ENCODE measurements around the gene IL13. TPM values are rescaled to one million over a fixed set of nuclear protein-coding genes. Genes with fewer than 3 reads are reported as not detected.
A peak's percentile ranks its signal among the peaks of the same experiment; 100 is the strongest.

IL13 gene
- total RNA-seq, 1 donor from 2014 or later, result not detected

DNA sequence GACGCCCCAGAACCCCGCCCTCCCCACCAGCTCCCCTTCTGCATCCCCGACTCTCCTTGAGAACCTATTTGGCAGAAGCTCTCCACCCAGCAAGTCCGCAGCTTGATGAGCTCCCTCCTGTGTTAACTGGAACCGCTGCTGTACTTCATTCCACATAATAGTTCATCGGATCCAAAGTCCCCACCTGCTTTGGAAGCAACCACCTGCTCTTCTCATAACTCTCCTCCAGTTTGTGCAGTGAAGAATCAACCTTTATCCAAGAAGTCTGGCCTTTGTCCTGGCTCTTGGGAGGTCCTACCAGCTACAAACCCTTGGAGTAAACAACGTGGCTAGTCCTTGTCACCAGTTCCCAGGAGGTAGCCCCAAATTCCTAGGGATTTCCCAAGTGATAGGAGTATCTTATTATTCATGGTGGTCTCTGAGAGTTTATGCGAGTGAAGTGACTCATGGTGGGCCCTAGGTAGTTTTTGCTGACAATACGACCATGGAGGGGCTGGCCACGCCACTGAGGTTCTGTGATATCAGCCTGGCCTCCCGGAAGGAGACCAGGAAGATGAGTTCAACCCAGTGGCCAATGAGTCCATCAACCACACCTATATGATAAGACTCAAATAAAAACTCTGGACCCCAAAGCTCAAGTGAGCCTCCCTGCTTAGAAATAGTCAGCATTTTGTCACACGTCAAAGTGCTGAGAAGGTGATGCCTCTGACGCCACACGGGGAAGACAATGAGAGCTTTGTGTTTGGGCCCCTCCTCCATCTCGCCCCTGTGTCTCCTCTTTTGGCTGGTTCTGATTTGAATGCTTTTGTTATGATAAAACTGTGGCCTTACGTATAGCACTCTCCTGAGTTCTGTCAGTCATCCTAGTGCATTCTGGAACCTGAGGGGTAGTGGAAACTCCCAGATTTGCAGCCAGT, 12.3 kb downstream of the IL13 start:
- DNase-seq (ENCODE audit: low spot score), result no peak

DNA sequence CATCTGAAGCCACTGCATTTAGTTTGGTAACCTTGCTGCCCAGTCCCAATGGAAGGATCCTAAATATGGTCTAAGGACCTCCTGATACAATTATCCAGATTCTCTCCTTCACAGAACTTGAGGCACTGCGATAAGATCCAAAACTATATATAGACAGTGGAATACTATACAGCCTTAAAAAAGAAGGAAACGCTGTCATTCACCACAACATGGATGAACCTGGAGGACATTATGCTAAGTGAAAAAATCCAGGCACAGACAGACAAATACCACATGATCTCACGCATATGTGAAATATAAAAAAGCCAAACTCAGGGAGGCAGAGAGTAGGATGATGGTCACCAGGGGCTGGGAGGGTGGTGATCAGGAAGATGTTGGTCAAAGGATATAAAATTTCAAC, 13.0 kb downstream of the IL13 start:
- DNase-seq (ENCODE audit: low spot score), result no peak

DNA sequence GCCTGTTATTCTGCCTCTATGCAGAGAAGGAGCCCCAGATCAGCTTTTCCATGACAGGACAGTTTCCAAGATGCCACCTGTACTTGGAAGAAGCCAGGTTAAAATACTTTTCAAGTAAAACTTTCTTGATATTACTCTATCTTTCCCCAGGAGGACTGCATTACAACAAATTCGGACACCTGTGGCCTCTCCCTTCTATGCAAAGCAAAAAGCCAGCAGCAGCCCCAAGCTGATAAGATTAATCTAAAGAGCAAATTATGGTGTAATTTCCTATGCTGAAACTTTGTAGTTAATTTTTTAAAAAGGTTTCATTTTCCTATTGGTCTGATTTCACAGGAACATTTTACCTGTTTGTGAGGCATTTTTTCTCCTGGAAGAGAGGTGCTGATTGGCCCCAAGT, 15.5 kb downstream of the IL13 start:
- DNase-seq (ENCODE audit: low spot score), result no peak

DNA sequence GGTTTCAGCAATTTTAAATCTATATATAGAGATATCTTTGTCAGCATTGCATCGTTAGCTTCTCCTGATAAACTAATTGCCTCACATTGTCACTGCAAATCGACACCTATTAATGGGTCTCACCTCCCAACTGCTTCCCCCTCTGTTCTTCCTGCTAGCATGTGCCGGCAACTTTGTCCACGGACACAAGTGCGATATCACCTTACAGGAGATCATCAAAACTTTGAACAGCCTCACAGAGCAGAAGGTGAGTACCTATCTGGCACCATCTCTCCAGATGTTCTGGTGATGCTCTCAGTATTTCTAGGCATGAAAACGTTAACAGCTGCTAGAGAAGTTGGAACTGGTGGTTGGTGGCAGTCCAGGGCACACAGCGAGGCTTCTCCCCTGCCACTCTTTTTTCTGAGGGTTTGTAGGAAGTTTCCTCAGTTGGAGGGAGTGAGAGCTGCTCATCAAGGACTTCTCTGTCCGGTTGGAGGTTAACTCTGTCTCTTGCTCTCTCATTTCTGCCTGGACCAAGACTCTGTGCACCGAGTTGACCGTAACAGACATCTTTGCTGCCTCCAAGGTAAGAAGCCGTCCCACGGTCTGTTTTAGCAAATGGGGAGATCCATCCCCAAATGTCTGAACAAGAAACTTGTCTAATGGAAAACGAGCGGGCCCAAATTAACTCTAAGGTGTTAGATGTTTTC, 16.1 kb downstream of the IL13 start, which contains the start of gene IL4:
Gene IL4 (plus strand): TSS at position 51 of the 692 bp plus-strand sequence. CDS start 62 bp downstream, at position 113.
- DNase-seq (ENCODE audit: low spot score), result no peak

DNA sequence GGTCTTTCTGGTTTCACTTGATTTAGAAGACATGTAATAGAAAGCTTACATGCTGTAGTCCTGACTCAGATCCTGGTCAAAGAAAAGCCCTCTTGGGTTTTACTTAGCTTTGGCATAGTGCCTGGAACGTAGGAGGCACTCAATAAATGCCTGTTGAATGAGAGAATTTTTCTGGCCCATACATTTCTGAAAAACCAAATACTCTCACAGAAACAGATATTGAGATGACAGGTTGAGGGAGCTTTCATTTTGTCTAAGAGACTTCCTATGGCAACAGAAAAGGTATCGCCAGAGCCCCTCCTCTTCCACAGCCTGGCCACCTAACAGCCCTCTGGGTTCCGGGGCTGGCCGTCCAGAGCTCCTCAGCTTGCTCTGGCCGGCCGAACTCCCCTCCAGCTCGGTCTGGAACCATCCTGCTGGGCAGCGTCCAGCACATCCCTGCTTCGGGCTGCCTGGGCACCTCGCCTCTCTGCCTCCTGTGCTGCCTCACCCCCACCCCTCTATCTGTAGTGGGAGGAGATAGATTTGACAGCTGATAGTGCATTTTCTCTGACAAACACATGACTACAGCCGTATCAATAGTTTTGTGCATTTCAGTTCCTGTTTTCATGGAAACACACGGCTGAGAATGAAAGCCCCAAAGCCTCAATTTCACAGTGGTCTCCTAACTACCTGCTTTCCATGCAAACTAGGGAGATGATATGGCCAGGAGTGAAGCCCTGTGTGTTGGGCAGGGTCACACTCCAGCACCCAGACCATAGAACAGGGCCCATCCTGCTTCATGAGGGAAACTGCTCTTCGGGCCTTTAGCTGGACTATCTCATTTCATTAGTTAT, 16.9 kb downstream of the IL13 start:
- no peak for DNase-seq (ENCODE audit: low spot score)

DNA sequence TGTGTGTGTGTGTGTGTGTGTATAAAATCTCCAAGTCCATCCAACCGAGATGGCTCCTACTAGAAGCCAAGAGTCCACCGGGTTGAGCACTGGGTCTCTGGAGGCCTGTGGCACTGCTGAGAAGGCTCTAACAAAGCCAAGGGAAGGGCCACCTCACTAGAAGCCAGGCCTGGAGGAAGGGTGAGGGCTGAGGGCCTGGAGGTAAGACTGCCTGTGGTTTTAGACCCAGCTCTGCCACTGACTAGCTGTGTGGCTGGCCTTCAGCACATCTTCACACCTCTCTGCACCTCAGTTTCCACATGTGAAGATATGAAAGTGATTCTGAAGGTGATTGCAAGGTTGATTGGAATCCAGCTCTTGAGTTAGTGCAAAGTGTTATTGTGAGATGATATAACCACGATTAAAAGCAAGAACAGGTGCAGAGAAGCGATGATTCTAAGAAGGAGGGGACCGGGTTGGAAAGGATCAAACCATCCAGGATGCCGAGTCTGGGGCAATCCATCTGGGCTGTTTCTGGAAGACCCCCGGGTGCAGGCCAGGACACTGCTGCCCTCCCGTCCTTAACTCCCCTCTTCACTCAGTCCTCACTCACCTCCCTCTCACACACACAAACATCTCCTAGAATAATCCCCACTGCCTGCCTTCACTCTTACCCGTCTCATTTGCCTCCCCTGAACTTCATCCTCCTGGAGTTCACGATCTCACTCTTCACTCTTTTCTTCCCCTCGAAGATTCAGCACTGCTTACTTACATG, 18.1 kb downstream of the IL13 start:
- no peak for DNase-seq (ENCODE audit: low spot score)

DNA sequence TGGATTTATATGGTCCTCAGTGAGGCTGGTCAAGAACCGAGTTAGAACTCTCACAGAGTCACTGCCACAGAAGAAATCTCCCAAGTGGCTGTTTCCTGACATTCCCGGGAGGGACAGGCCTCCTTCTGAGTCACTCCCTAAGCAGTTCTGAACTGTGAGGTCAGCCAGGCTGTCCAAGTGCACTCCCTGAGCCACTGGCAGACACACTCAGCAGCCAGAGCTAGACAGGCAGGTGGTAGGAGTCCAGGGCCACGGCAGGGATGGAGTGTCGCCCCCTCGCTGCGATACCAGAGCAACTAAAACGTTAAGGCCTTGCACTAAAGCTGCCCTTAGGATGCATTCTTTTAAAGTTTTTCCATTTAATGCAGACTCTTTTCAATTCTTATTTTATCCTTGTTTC, 19.2 kb downstream of the IL13 start:
- DNase-seq (ENCODE audit: low spot score), result peak; percentile 75

DNA sequence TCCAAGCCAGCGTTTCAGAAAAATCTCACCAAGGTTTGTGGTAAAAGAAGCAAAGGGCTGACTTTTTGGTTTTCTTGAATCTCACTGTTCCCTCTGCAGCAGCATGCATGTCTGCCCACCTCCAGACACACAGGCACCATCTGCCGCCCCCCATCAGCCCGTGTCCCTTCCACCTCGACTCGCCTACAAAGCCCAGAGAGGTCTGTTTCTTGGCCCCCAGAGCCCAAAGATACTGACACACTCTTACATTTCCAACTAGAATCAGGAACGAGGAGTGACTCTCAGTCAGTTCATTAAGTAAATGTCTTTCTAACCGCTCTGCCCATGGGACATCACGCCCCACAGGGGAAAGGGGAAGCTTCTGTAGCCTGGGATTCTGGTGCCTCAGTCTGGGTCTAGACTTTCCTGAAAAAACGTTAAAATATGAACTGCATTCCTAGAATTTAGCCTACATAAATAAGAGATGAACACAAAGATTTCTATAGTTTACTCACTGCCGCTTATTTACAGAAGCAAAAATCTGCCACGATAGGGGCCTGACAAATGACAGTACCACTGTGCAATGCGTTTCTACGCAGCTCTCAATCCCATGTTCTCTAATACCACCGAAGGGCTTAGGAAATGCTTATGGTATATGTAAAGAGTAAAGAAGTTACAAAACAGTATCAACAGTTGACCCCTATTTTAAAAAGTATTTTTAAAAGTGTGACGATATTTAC, 19.9 kb downstream of the IL13 start:
- DNase-seq (ENCODE audit: low spot score), result no peak

DNA sequence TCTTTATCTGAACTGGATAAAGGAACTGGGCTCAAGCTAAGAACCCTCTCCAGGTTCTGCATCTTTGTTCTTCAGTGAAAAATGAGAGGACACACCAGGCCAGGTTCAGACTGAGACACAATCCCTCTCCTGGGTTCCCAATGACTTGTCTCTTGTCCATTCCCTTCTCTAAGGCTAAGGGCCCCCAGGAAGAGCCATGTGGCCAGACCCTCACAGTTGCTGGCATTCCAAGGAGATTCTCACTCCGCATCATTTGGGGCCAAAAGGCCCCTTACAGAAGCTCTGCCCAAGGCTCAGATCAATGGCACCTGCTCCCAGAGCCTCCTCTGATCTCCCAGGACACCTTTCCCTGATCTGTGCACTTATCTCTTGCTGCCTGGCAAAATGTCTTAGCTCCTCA, 20.8 kb downstream of the IL13 start:
- DNase-seq (ENCODE audit: low spot score), result no peak

DNA sequence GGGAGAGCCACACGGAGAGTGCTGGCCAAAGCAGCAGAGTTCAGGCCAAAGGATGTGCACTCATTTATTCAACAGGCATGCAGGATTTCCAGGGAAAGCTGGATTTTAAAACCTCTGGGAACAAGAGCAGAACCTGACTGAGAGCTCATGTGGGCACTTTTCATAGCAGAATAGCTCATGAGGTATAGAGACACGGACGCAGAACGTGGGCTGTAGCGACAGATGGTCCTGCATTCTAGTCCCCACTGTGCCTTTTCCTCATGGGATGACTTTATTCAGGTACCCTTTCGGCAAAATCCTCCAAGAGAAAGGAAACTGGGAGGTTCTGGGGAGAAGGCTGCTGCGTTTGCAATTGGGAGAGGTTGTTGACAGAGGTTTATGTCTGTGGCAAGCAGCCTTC, 21.2 kb downstream of the IL13 start:
- no peak for DNase-seq (ENCODE audit: low spot score)

DNA sequence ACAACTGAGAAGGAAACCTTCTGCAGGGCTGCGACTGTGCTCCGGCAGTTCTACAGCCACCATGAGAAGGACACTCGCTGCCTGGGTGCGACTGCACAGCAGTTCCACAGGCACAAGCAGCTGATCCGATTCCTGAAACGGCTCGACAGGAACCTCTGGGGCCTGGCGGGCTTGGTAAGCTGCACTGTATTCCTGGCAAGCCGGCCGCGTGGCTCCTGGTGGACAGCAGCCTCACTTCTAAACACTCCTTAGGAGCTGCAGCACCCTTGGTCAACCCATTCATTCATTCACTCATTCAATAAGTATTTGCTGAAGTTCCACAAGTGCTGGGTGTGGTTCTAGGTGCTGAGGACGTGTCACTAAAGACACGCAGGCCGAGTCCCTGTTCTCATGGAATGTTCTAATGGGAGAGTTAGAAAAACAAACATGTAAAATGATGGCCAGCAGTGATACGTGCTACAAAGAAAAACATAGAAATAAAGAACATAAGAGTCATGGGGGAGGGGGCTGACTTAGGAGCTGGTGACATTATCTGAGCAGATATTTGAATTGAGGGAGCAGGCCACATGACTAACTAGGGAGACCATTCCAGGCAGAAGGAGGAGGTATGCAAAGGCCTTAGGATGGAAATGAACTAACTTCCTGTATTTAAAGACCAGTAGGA, 21.9 kb downstream of the IL13 start:
- no peak for DNase-seq (ENCODE audit: low spot score)

DNA sequence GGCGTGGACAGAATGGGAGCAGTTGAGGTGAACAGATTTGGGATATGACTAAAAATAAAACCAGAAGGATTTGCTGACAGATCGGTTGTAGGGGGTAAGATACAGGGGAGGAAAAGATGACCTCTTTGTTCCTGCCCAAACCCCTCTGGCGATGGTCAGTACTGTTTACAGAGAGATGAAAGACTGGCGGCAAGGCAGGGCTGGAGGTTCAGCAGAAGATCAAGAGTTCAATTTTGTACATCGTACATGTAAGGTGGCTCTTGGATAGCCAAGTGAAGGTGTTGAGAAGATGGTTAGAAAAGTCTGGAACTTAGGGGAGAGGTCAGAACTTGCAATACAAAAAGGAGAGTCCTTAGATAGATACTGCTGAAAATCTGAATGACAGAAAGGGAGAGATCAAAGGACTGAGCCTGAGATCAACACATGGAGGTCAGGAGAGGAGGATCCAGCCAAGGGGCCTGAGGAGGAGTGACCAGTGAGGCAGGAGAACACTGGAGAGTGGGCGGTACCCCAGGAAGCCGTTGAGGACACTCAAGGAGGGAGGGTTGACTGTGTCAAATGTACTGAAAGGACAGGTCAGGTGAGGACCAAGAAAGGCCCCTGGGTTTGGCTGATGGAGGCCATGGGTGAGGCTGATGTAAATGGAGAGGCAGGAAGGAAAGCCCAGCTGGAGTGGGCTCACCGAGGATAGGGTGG, 23.0 kb downstream of the IL13 start:
- no peak for DNase-seq (ENCODE audit: low spot score)

DNA sequence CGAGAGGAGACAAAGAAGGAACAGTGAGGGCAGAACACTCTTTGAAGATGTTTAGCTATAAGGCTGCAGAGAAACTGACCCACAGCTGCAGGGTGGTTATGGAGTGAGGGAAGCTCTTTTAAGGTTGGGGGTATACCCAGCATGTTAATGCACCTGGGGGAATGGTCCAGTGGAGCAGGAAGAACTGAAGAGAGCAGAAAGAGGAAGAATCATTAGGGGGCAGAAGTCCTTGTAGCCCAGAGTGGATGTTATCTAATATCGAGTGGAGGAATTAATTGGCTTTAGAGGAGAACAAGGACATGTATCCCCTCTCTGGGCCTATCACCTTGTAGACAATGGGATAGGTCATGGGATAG, 23.5 kb downstream of the IL13 start:
- DNase-seq (ENCODE audit: low spot score), result no peak

DNA sequence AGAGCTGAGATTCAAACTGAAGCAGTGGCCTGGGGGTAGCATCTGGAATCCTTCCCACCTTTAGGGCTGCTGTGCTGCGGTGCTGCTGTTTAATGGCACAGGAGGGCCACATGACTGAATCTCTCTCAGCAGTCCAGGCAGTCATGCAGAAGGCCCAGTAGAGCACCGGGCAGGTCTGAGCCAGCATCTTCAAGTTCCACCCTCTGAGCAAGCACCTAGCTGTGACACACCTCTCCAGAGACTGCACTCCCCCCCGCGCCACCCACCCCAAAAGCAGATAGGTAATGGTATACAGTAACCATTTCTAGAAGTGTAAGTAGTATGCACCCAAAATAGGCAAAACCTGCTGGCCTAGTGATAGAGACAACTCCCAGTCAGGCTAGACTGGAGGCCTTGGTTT, 24.0 kb downstream of the IL13 start:
- DNase-seq (ENCODE audit: low spot score), result no peak

DNA sequence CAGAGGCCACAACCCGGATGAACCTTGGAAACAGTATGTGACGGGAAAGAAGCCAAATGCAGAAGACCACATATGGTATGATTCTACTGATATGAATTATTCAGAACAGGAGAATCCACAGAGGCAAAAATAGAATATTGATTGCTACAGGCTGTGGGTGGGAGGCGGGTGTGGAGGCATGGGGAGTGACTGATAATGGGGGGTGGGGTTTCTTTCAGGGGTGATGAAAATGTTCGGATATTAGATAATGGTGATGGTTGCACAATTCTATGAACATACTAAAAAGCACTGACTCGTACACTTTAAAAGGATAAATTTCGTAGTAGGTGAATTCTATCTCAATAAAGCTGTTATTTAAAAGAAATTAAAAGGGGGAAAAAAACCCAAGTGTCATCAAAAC, 26.5 kb downstream of the IL13 start:
- no peak for DNase-seq (ENCODE audit: low spot score)

DNA sequence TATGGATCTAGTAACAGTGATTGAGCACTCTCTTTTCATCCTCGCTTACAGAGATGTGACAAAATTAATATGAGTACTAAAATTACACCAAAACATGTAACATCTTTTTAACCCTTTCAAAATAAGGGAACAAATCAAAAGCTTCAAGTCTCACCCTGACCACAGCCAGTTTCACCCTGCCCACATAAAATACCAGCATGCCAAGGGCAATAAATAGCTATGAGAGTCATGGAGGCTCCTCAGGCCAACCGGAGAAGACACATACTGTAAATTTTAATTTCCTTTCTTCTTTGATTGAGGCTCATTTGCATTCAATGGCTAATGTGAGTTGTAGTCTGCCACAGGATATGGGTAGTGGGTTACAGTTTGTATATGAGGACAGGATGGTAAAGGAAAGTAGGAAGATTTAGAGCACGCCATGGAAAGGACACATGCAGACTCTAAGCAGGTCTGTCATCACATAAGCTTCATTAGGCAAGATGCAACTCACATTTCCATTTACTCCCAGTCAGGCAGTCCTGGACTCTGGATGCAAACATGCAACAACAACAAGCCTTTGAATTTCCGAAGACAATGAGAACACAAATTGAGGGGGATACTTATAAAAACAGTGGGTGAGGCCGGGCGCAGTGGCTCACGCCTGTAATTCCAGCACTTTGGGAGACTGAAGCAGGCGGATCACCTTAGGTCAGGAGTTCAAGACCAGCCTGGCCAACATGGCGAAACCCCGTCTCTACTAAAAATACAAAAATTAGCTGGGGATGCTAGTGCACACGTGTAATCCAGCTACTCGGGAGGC, 27.1 kb downstream of the IL13 start:
- DNase-seq (ENCODE audit: low spot score), result no peak

DNA sequence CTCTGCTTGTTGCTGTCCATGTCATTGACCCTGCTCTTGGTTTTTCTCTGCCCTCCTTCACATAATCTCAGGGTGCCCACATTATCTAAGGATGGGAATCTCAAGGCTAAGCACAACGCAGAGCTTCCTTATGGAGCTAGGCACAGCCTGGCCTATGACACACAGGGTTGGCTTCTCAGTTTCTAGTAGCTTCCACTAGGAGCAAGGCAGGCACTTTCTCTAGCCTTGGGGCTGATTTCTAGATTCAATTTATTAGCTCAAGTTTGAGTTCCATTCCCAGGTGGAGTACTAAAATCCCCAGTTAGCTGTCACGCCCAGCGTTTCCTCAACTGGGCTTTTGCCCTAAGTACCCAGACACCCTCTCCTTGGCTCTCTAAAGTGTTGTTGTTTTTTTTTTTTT, 28.2 kb downstream of the IL13 start:
- DNase-seq (ENCODE audit: low spot score), result no peak

DNA sequence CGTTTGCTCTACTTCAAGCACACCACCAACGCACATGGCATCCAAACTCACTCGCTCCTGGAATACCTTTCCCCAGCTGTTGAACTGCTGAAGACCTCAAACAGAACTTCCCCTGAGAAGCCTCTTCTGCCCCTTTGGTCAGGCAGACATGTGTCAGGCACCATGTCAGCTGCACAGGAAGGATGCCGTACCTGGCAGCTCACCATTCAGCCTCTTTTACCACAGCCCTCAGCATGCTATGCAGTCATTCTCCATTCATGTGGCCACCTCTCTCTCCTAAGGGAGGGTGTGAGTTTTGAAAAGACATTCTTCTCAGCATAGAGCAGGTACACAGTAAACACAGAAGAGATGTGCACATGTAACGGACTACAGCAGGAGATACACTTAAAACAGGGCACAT, 30.0 kb downstream of the IL13 start:
- no peak for DNase-seq (ENCODE audit: low spot score)

Data from mucosa of gallbladder (tissue), 1 donor.